ENCODE measurements around the gene MRPS15. TPM values are rescaled to one million over a fixed set of nuclear protein-coding genes. Genes with fewer than 3 reads are reported as not detected.

The MRPS15 gene
- total RNA-seq, 1 donor from 2014 or later = 78.8 TPM

DNA sequence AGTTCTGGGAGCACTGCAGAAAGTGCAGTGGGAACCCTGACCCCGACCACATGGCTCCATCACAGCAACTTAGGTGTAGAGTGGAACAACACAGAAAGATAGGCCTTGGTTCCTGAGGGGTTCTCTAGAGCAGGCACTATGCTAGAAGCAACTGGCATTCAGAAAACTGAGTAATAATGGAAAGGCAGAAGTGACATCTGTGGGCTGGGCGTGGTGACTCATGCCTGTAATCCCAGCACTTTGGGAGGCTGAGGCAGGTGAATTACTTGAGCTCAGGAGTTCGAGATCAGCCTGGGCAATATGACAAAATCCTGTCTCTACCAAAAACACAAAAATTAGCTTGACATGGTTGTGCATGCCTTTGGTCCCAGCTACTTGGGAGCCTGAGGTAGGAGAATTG lies 5.3 kb downstream of the MRPS15 start:
- Mint-ChIP-seq H3K27me3 (ENCODE audit: unreplicated experiment) (peaks cover 5% of the 10 kb centered on the region), H3K4me3 (ENCODE audit: unreplicated experiment) (no peak overlapping the region), H3K9me3 (ENCODE audit: unreplicated experiment) (no peaks in the 10 kb centered on the region), H3K36me3 (ENCODE audit: low read depth, unreplicated experiment) (peaks cover 45% of the 10 kb centered on the region), H3K4me1 (ENCODE audit: unreplicated experiment) (peaks cover 9% of the 10 kb centered on the region), H3K27ac (ENCODE audit: unreplicated experiment) (no peak overlapping the region)
- TF ChIP-seq, protein P1, sequence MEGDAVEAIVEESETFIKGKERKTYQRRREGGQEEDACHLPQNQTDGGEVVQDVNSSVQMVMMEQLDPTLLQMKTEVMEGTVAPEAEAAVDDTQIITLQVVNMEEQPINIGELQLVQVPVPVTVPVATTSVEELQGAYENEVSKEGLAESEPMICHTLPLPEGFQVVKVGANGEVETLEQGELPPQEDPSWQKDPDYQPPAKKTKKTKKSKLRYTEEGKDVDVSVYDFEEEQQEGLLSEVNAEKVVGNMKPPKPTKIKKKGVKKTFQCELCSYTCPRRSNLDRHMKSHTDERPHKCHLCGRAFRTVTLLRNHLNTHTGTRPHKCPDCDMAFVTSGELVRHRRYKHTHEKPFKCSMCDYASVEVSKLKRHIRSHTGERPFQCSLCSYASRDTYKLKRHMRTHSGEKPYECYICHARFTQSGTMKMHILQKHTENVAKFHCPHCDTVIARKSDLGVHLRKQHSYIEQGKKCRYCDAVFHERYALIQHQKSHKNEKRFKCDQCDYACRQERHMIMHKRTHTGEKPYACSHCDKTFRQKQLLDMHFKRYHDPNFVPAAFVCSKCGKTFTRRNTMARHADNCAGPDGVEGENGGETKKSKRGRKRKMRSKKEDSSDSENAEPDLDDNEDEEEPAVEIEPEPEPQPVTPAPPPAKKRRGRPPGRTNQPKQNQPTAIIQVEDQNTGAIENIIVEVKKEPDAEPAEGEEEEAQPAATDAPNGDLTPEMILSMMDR (IDR thresholded peaks at IDR 0.05; ENCODE audit: unreplicated experiment) = no peak
- DNase-seq (ENCODE audit: low spot score) = no peak

DNA sequence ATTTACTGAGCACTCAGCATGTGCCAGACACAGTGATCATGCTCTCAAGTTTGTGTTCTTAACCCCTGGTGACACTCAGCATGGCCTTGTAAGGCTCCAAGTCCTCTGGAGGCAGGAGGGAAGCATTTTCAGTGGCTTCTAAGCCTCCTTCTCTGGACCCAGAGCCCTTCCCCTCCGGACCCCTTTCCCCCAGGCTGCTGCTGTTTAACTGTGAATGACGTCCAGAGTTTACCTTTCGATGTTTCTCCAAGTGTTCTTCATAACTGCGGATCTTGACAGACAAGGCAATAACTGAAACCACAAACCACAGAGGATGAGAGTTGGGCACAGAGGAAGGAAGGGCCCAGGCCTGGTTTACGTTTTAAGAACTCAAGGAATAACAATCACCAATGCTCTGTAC lies 6.5 kb downstream of the MRPS15 start:
- peaks cover 2% of the 10 kb centered on the region for H3K4me1 Mint-ChIP-seq (ENCODE audit: unreplicated experiment)
- H3K9me3 Mint-ChIP-seq (ENCODE audit: unreplicated experiment) = no peaks in the 10 kb centered on the region
- H3K27me3 Mint-ChIP-seq (ENCODE audit: unreplicated experiment) = peaks cover 4% of the 10 kb centered on the region
- TF ChIP-seq, protein P1 (IDR thresholded peaks at IDR 0.05; ENCODE audit: unreplicated experiment) = no peak
- H3K36me3 Mint-ChIP-seq (ENCODE audit: low read depth, unreplicated experiment) = peaks cover 45% of the 10 kb centered on the region
- peak overlapping the region; percentile 15 for H3K4me3 Mint-ChIP-seq (ENCODE audit: unreplicated experiment)
- no peak for DNase-seq (ENCODE audit: low spot score)
- H3K27ac Mint-ChIP-seq (ENCODE audit: unreplicated experiment) = no peak overlapping the region

GRCh38 chr1:36456391-36456928 lies 7.7 kb downstream of the MRPS15 start:
- Mint-ChIP-seq H3K27ac (ENCODE audit: unreplicated experiment) (no peak overlapping the region), H3K9me3 (ENCODE audit: unreplicated experiment) (no peaks in the 10 kb centered on the region), H3K4me3 (ENCODE audit: unreplicated experiment) (no peak overlapping the region), H3K4me1 (ENCODE audit: unreplicated experiment) (peaks cover 8% of the 10 kb centered on the region), H3K27me3 (ENCODE audit: unreplicated experiment) (peaks cover 3% of the 10 kb centered on the region), H3K36me3 (ENCODE audit: low read depth, unreplicated experiment) (peaks cover 38% of the 10 kb centered on the region)
- TF ChIP-seq, protein P1 (IDR thresholded peaks at IDR 0.05; ENCODE audit: unreplicated experiment) = no peak
- no peak for DNase-seq (ENCODE audit: low spot score)

- H3K27me3 Mint-ChIP-seq (ENCODE audit: unreplicated experiment) = peaks cover 5% of the 10 kb centered on the region
- peaks cover 11% of the 10 kb centered on the region for H3K4me1 Mint-ChIP-seq (ENCODE audit: unreplicated experiment)
- DNase-seq (ENCODE audit: low spot score) = no peak
- no peaks in the 10 kb centered on the region for H3K9me3 Mint-ChIP-seq (ENCODE audit: unreplicated experiment)
- H3K27ac Mint-ChIP-seq (ENCODE audit: unreplicated experiment) = peak overlapping the region; percentile 10
- TF ChIP-seq, protein P1 (IDR thresholded peaks at IDR 0.05; ENCODE audit: unreplicated experiment) = no peak
- peaks cover 30% of the 10 kb centered on the region for H3K36me3 Mint-ChIP-seq (ENCODE audit: low read depth, unreplicated experiment)
- peak overlapping the region; percentile 24 for H3K4me3 Mint-ChIP-seq (ENCODE audit: unreplicated experiment)
Measured at GRCh38 chr1:36455386-36455785, 8.8 kb downstream of the MRPS15 start.

- Mint-ChIP-seq H3K36me3 (ENCODE audit: low read depth, unreplicated experiment) (peaks cover 21% of the 10 kb centered on the region), H3K4me3 (ENCODE audit: unreplicated experiment) (no peak overlapping the region), H3K4me1 (ENCODE audit: unreplicated experiment) (peaks cover 22% of the 10 kb centered on the region), H3K27ac (ENCODE audit: unreplicated experiment) (no peak overlapping the region), H3K27me3 (ENCODE audit: unreplicated experiment) (peaks cover 5% of the 10 kb centered on the region), H3K9me3 (ENCODE audit: unreplicated experiment) (no peaks in the 10 kb centered on the region)
- no peak for DNase-seq (ENCODE audit: low spot score)
- TF ChIP-seq, protein P1 (IDR thresholded peaks at IDR 0.05; ENCODE audit: unreplicated experiment) = no peak
Measured at GRCh38 chr1:36453600-36454388, 10.4 kb downstream of the MRPS15 start.
